Neuronal stem cell (in vitro differentiated cells): ENCODE data around the gene MRPL34.
A peak's percentile ranks its signal among the peaks of the same experiment; 100 is the strongest.

Source experiments
- DNase-seq: peaks from one replicate; pipeline ENCODE4 v3.0.0-alpha.2; 2013; ENCODE audit warnings: low spot score
- H2AFZ ChIP-seq: one replicate; pipeline ENCODE4 v1.6.1; 2013; ENCODE audit warnings: mild to moderate bottlenecking, low read length, inconsistent platforms
- H2AK5ac ChIP-seq: 2 replicates; pipeline ENCODE4 v1.6.1; 2013; ENCODE audit warnings: low read depth, mild to moderate bottlenecking, inconsistent platforms, low read length, moderate library complexity, mixed read lengths
- H2BK120ac ChIP-seq: 2 replicates; pipeline ENCODE4 v1.6.1; 2013; ENCODE audit warnings: low read depth, mild to moderate bottlenecking, inconsistent platforms, low read length, moderate library complexity, mixed read lengths
- H2BK12ac ChIP-seq: one replicate; pipeline ENCODE4 v1.6.1; 2013; ENCODE audit warnings: low read length, inconsistent platforms
- H2BK15ac ChIP-seq: 2 replicates; pipeline ENCODE4 v1.6.1; 2013; ENCODE audit warnings: mild to moderate bottlenecking, low read length, inconsistent platforms, mixed read lengths
- H2BK5ac ChIP-seq: one replicate; pipeline ENCODE4 v1.6.1; 2013; ENCODE audit warnings: inconsistent platforms, mild to moderate bottlenecking, low read length, moderate library complexity
- H3K14ac ChIP-seq: one replicate; pipeline ENCODE4 v1.6.1; 2013; ENCODE audit warnings: low read length, inconsistent platforms
- H3K18ac ChIP-seq: 2 replicates; pipeline ENCODE4 v1.6.1; 2013; ENCODE audit warnings: low read length, inconsistent platforms
- H3K23ac ChIP-seq: 2 replicates; pipeline ENCODE4 v1.6.1; 2013; ENCODE audit warnings: low read depth, mild to moderate bottlenecking, mixed read lengths, low read length, inconsistent platforms; ENCODE audit not compliant: poor library complexity
- H3K27ac ChIP-seq: replicated peaks from 3 replicates; pipeline ENCODE4 v1.5.1; 2013; ENCODE audit warnings: low read length, inconsistent platforms
- H3K27me3 ChIP-seq, 3 experiments: 2 replicates each; pipeline ENCODE4 v1.6.1; 2013; ENCODE audit warnings: low read length in 3 of 3, mild to moderate bottlenecking in 2 of 3, inconsistent platforms in 1 of 3, low read depth in 1 of 3, mixed read lengths in 1 of 3, moderate library complexity in 1 of 3; ENCODE audit not compliant: control insufficient read depth in 3 of 3, insufficient read depth in 3 of 3
- H3K36me3 ChIP-seq, 2 donors: replicated peaks in 1 of 2; 2 replicates each; pipeline ENCODE4 v1.6.1; 2013; ENCODE audit warnings: low read length in 2 of 2; ENCODE audit not compliant: control insufficient read depth in 2 of 2, insufficient read depth in 2 of 2
- H3K4ac ChIP-seq: 2 replicates; pipeline ENCODE4 v1.6.1; 2013; ENCODE audit warnings: inconsistent platforms, mild to moderate bottlenecking, low read length, moderate library complexity
- H3K4me1 ChIP-seq, 2 donors: 1 replicate in 1 of 2; 2 replicates in 1 of 2; pipeline ENCODE4 v1.6.1; 2013; ENCODE audit warnings: low read length in 2 of 2, low read depth in 1 of 2; ENCODE audit not compliant: control insufficient read depth in 2 of 2, insufficient read depth in 1 of 2
- H3K4me2 ChIP-seq: one replicate; pipeline ENCODE4 v1.6.1; 2013; ENCODE audit warnings: mild to moderate bottlenecking, low read length, inconsistent platforms; ENCODE audit not compliant: insufficient read depth, poor library complexity, severe bottlenecking
- H3K4me3 ChIP-seq, 2 donors: 2 replicates each; pipeline ENCODE4 v1.5.1; 2013; ENCODE audit warnings: low read length in 2 of 2, mild to moderate bottlenecking in 2 of 2, inconsistent platforms in 1 of 2, moderate library complexity in 1 of 2
- H3K79me1 ChIP-seq: one replicate; pipeline ENCODE4 v1.6.1; 2013; ENCODE audit warnings: low read depth, mild to moderate bottlenecking, inconsistent platforms, low read length, moderate library complexity
- H3K9ac ChIP-seq: one replicate; pipeline ENCODE4 v1.6.1; 2013; ENCODE audit warnings: mild to moderate bottlenecking, low read depth, low read length, inconsistent platforms; ENCODE audit not compliant: poor library complexity
- H3K9me3 ChIP-seq, 2 donors: replicated peaks in 1 of 2; 2 replicates each; pipeline versions ENCODE3 to v1.6.1; 2013; ENCODE audit warnings: low read length in 2 of 2, mild to moderate bottlenecking in 2 of 2, inconsistent platforms in 1 of 2, low read depth in 1 of 2, mixed read lengths in 1 of 2, moderate library complexity in 1 of 2; ENCODE audit not compliant: control insufficient read depth in 2 of 2, insufficient read depth in 1 of 2
- H4K8ac ChIP-seq: one replicate; pipeline ENCODE4 v1.6.1; 2013; ENCODE audit warnings: low read depth, mild to moderate bottlenecking, inconsistent platforms, low read length, moderate library complexity
- H4K91ac ChIP-seq: one replicate; pipeline ENCODE4 v1.6.1; 2013; ENCODE audit warnings: low read length, low read depth, mild to moderate bottlenecking, inconsistent platforms; ENCODE audit not compliant: poor library complexity
- WGBS, 2 donors: extraction: QIAGEN DNeasy Blood & Tissue Kit; methylation state at CpG; one replicate each; pipeline ENCODE4 v1.1.7; 2013; ENCODE audit warnings: missing lambda C conversion rate in 2 of 2, mixed read lengths in 1 of 2; ENCODE audit not compliant: insufficient read length in 2 of 2, insufficient replicate concordance in 1 of 2; ENCODE audit errors: extremely low coverage in 2 of 2; 5-methylcytosine and 5-hydroxymethylcytosine counted together

The MRPL34 gene

GRCh38 chr19:17332677-17333581 lies 27.3 kb downstream of the MRPL34 start:
- peak overlapping the region; percentile 66 for H3K9ac ChIP-seq
- peak overlapping the region; percentile 21 for H3K18ac ChIP-seq
- peaks cover 3 to 8% of the 10 kb centered on the region in 2 donors for H3K9me3 ChIP-seq
- no peak overlapping the region for H2BK15ac ChIP-seq
- no peak overlapping the region for H3K4me2 ChIP-seq
- no peak overlapping the region for H2AFZ ChIP-seq
- H2AK5ac ChIP-seq, result peak overlapping the region; percentile 73
- H3K14ac ChIP-seq, result peak overlapping the region; percentile 14
- no peak for DNase-seq
- H2BK120ac ChIP-seq, result no peak overlapping the region
- peak overlapping the region; percentile 15 for H3K27ac ChIP-seq
- H3K27me3 ChIP-seq, result peaks cover 0 to 7% (median 0%) of the 10 kb centered on the region in 3 experiments
- H4K91ac ChIP-seq, result no peak overlapping the region
- no CpG with 5 or more reads among the region's 45 CpGs for WGBS, 2 donors
- H4K8ac ChIP-seq, result no peak overlapping the region
- peaks cover 21 to 29% of the 10 kb centered on the region in 2 donors for H3K36me3 ChIP-seq
- H3K23ac ChIP-seq, result peak overlapping the region; percentile 95
- H3K4me1 ChIP-seq, result peaks cover 8 to 15% of the 10 kb centered on the region in 2 donors
- H3K4me3 ChIP-seq, result peak overlapping the region; percentile 41 to 88
- H3K79me1 ChIP-seq, result peaks cover 4% of the 10 kb centered on the region
- peak overlapping the region; percentile 26 for H2BK5ac ChIP-seq
- no peak overlapping the region for H2BK12ac ChIP-seq
- no peak overlapping the region for H3K4ac ChIP-seq

GRCh38 chr19:17333611-17334413 lies 28.1 kb downstream of the MRPL34 start:
- Histone ChIP-seq H3K4me3 (peak overlapping the region; percentile 88 to 95), H3K27me3 (peaks cover 0 to 7% (median 0%) of the 10 kb centered on the region in 3 experiments), H3K79me1 (peaks cover 8% of the 10 kb centered on the region), H2BK5ac (peak overlapping the region; percentile 26), H3K14ac (peak overlapping the region; percentile 100), H3K27ac (peak overlapping the region; percentile 85), H2AFZ (peak overlapping the region; percentile 94), H3K4ac (peak overlapping the region; percentile 99), H2AK5ac (peak overlapping the region; percentile 73), H4K91ac (peak overlapping the region; percentile 95), H3K36me3 (peaks cover 27 to 36% of the 10 kb centered on the region in 2 donors), H2BK12ac (peak overlapping the region; percentile 63), H3K9ac (peak overlapping the region; percentile 100), H3K9me3 (peaks cover 3 to 8% of the 10 kb centered on the region in 2 donors), H3K4me1 (peaks cover 15 to 22% of the 10 kb centered on the region in 2 donors), H2BK15ac (peak overlapping the region; percentile 85), H3K18ac (peak overlapping the region; percentile 100), H3K23ac (peak overlapping the region; percentile 98), H4K8ac (no peak overlapping the region), H3K4me2 (peak overlapping the region; percentile 87), H2BK120ac (peak overlapping the region; percentile 81)
- no peak for DNase-seq
- no CpG with 5 or more reads among the region's 52 CpGs for WGBS, 2 donors

- peak within 1 kb of the TSS; percentile 85 for H2BK15ac ChIP-seq
- H3K9me3 ChIP-seq, result peaks cover 3 to 5% of the 10 kb centered on the region in 2 donors
- peaks cover 15 to 17% of the 10 kb centered on the region in 2 donors for H3K4me1 ChIP-seq
- peak within 1 kb of the TSS; percentile 73 for H2AK5ac ChIP-seq
- H3K4me2 ChIP-seq, result peak within 1 kb of the TSS; percentile 87
- peak within 1 kb of the TSS; percentile 63 for H2BK12ac ChIP-seq
- H3K27ac ChIP-seq, result peak within 1 kb of the TSS; percentile 85
- peak within 1 kb of the TSS; percentile 81 for H2BK120ac ChIP-seq
- H3K4ac ChIP-seq, result peak within 1 kb of the TSS; percentile 99
- H2BK5ac ChIP-seq, result peak within 1 kb of the TSS; percentile 26
- H3K36me3 ChIP-seq, result peaks cover 30 to 39% of the 10 kb centered on the region in 2 donors
- H3K79me1 ChIP-seq, result peaks cover 7% of the 10 kb centered on the region
- WGBS, 2 donors, result no CpG with 5 or more reads among the region's 86 CpGs
- peak within 1 kb of the TSS; percentile 88 to 95 for H3K4me3 ChIP-seq
- DNase-seq, result peak; percentile 96
- peak within 1 kb of the TSS; percentile 100 for H3K9ac ChIP-seq
- H3K27me3 ChIP-seq, result no peaks in the 10 kb centered on the region
- H4K91ac ChIP-seq, result peak within 1 kb of the TSS; percentile 95
- peak within 1 kb of the TSS; percentile 92 for H4K8ac ChIP-seq
- H2AFZ ChIP-seq, result peak within 1 kb of the TSS; percentile 94
- peak within 1 kb of the TSS; percentile 98 for H3K23ac ChIP-seq
- peak within 1 kb of the TSS; percentile 100 for H3K18ac ChIP-seq
- H3K14ac ChIP-seq, result peak within 1 kb of the TSS; percentile 100
Observed at GRCh38 chr19:17334414-17335409, 29.0 kb downstream of the MRPL34 start, which contains the start of gene ANO8. Gene ANO8, minus strand, starts transcription at chr19:17334855. Its CDS starts 185 bp downstream, at chr19:17334670.
